GM21360 (cell line): ENCODE results near the gene SLC40A1.
"Not testable (repeated sequence)": the region's sequence is repeated elsewhere in the genome, so short reads cannot be mapped to it uniquely, and the experiment has no call there.

Experiments used
- ATAC-seq: cut with Tn5 transposase; IDR thresholded peaks from one replicate; pipeline ENCODE4 v1.9.1; 2021; ENCODE audit warnings: mild to moderate bottlenecking, moderate library complexity; ENCODE audit not compliant: unreplicated experiment

Gene SLC40A1

DNA sequence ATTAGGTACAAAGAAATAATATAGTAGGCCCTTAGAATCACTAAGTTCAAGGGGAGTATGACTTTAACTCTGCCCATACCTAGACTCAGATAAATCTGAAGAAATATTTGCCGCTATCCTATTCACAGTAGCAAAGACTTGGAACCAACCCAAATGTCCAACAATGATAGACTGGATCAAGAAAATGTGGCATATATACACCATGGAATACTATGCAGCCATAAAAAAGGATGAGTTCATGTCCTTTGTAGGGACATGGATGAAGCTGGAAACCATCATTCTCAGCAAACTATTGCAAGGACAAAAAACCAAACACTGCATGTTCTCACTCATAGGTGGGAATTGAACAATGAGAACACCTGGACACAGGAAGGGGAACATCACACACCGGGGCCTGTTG lies 21.1 kb upstream of the SLC40A1 start:
- not testable (repeated sequence) for ATAC-seq

DNA sequence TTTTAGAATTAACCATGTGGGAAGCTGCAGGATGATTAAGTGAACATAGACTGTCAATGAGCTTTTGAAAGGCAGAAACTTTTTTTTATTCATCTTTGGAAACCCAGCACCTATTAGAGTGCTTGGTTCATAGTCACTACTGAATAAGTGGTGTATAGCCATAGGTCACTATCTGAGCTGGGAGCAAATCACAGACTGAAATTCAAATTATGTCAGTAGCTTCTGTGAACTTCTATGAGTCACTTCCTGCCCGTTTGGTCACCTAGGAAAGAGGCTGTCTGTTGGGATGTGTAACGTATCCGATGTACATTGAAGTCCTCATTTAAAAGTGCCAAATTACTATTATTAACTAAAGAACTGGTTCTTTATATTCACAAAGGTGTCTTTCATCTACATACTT lies 20.5 kb upstream of the SLC40A1 start:
- no peak for ATAC-seq

DNA sequence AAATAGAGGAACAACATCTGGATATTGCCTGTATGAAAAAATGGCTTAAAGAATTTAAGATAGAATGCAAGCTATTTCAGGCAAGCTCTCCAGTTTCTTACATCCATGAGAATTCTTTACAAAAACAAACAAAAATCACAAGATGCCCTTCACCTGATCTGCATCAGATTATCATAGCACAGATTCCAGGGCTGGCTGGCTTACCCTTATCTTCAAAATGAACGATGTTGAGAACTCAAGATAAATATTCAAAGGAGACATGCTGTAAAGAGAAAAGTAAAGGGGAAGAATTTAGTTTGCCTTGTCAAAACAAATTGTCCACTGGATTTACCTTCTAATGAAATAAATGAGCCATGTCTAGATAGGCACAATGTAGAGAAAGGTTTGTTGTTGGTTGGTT lies 18.7 kb upstream of the SLC40A1 start:
- no peak for ATAC-seq

DNA sequence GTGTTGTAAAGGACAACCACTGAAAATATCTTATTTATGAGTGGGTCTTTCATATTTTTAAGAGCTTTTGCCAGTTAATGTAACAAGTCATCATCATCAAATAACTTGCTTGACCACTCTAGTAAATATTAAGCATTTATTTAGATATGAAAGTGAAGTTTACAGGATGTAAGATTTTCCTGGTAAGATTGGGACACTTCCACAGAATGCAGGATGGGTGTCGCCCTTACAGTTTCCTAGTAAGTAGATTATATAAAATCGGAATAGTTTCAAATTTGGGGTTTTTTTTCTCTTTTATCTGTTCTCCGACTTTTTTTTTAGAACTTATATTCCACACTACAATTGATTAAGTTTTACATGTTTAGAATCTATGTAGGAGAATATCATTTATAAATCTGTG lies 14.8 kb upstream of the SLC40A1 start:
- ATAC-seq: no peak

DNA sequence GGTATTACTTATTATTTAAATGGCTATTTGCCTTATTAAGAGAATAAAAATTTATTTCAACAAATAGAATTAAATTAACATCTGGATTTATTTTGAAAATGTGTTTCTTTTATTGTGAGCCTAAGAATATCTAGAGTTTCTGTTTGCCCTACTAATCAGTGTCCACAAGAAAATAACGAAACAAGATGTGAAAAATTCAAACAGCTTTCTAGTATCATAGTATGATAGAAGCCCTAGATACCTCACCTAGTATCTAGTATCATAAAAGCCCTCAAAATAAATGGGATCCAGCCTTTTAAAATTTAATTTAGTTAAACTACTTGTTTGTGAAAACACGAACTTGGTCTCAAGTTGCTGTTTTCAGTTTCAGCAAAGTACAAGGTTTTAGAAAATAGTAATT lies 13.7 kb upstream of the SLC40A1 start:
- ATAC-seq: no peak

DNA sequence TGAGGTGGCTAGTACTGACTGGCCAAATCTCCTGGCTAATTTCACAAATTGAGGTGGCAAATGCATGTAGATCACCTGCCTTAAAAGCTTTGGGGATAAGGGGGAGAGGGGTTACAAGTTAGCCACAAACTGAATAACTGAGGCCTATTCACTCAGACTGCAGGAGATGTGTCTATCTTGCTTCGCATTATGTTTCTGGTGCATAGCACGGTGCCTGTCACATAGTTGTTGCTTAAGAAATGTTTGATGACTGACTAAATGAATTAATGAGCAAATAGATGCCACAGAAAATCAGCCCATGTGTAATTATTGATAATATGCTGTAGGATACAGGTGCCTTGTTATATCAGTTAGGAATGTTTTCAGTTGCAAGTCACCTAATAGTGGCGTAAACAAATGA lies 12.5 kb upstream of the SLC40A1 start:
- ATAC-seq: no peak

DNA sequence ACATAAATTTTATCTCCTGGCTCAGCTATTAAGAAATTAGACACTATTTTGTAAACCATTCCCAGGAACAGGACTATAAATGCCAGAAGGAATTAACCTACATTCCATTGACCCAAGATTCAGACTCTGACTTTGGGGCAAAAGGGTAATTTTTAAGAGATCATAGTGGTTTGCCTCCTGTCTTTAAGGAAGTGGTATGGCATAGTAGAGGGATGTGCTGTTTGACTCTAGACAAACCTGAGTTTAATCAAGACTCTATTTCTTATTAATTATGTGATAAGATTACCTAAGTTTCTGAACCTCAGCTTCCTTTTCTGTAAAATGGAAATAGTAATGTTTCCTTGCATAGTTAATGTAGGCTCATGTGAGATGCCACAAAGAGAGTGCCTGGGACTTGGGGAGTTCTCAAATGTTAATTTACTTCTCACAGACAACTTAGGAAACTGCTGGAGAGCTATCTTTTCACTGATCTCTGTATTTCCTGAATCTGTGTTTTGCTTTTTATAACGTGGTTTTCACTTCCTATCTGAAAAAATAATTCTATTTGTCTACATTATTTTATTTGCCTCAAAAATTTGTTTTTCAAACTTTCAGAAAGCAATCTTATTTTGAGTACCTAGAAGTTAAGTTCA lies 11.9 kb upstream of the SLC40A1 start:
- ATAC-seq: no peak

DNA sequence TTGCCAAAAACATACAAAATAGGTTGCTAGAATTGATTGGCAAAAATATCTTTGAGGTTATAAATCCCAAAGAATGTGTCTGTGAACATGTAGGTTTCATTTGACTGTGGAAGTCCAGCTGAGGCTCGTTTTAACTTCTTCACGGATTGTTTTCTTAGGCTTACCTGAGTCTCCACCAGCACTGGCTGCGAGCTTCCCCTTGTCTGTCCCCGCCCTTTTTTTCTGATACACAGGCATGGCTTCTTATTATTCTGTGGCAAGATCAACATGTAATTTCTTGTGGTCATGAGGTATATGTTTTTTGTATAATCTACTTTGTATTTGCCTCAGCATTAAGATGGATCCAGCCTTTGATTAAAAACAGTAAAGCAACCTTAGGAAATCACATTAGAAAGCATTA lies 7.2 kb upstream of the SLC40A1 start:
- ATAC-seq: no peak

DNA sequence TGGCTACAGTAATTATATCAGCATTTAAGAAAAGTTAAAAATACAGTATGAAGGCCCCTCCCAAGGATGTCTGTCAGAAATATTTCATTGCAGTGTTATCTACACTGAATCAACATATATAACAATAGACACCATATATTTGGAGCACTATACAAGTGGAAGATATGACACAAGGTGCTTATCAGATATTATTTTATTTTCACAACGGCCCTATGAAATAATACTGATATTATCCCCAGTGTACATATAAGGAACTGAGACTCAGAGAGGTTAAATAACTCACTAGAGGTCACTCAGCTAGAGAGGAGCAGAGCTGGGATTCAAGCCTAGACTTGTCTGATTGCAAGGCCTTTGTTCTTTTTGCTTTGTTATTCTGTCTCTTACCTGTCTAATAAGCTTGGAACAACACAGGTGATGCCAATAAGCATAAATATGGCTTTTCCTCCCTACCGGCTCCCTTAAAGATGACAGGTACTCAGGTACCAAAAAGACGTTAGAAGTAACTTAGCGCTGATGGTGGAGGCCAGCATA lies 4.7 kb upstream of the SLC40A1 start:
- no peak for ATAC-seq

DNA sequence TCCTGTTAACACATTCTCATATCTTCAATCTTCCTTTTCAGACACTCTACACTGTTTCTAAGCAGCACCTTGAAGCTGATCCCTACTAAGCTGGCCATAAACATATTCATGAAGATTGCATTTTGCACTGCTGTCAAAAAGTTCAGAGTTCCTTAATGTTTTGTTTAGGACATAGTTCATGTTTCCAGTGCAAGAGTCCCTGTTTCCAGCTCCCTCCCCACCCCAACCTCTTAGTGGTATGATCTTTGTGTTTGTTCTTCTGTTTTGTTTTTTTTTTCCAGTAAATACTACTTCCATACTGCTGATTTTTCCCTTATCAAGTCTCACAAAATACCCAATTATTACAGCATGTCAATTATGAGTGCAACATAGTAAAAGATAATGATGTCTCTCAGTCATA lies 4.1 kb upstream of the SLC40A1 start:
- no peak for ATAC-seq

DNA sequence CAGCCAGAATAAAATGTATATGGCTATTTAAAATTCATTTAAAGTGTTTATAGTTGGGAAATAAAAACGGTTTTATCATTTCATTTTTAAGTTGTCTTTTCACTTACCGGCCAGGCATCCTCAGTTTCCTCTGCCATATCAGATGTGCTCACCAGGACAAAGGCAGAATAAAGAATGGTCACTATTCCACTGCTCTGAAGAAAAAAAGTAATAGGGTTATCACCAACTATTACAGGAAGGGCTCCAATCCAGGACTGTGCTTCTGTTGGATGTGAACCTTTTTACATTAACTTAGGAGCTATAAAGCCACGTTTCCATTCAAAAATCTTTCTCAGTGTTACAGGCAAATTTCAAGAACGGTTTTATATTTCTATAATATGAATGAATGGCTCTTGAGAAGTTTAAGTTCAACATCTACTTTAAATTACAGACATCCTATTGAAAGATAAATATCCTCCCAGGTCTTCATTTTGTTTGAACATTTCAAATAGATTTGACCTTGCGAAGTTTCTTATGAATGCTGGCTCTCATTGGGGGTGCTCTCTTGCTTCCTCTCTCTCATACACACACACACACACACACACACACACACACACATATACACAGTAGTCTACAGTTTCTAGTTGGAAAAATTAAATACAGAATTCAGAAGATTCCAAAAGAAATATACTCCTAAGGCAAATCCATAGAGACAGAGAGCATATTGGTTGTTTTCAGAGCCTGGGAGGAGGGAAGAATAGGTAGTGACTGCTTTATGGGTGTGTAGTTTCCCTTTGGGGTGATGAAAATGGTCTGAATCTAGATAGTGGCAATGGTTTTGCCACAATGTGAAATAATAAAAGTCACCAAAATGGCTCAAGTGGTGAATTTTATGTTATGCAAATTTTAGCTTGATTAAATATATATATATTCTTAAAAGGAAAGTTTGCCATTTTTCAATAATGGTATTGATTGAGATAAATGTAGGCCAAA lies 2.9 kb upstream of the SLC40A1 start:
- ATAC-seq: no peak

DNA sequence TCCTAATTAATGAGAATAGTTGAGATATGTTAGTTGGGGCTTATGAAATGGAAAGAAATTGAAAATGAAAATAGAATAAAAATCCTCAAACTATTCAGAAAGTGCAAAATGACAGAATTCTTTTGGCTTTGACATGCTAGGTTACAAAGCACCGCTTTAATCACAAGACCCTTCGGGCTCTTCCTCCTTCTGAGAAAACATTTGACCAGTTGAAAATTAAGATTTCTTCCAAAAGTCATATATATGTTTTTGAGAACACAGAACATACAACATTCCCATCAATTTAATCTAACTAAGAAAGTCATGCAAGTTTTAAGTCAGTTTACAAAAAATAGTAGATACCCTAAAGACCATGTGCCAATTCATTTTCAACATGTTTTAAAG lies 2.2 kb upstream of the SLC40A1 start:
- ATAC-seq: no peak

DNA sequence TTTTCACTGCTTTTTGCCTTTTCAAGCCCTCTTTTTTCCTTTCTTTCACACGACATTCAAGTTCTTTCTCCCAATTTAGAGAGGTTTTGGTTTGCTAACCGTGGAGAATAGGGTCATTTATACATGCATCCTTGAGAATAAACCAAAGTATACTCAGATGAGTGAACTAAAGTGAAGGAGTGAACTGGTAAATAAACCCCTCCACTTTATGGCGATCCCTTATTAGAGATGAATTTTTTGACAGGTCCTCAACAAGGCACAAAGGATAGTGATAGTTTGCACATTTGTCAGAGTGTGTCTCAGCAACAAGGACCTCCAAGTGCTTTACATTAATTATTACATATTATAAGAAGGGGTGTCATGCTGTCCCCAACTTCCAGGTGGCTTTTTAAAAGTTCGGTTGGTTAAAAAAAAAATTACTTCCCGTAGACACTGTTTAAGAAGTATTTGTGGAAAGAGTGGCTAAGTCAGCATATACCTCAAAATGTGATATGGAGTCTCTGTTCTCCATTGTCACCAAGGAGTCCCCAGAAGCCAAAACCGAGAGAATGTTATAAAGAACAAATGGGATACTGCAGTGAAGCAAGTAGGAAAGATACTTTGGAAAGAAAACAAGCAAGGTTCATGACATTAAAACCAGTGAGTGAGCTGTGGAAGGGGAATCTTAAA lies 1.7 kb upstream of the SLC40A1 start:
- no peak for ATAC-seq

DNA sequence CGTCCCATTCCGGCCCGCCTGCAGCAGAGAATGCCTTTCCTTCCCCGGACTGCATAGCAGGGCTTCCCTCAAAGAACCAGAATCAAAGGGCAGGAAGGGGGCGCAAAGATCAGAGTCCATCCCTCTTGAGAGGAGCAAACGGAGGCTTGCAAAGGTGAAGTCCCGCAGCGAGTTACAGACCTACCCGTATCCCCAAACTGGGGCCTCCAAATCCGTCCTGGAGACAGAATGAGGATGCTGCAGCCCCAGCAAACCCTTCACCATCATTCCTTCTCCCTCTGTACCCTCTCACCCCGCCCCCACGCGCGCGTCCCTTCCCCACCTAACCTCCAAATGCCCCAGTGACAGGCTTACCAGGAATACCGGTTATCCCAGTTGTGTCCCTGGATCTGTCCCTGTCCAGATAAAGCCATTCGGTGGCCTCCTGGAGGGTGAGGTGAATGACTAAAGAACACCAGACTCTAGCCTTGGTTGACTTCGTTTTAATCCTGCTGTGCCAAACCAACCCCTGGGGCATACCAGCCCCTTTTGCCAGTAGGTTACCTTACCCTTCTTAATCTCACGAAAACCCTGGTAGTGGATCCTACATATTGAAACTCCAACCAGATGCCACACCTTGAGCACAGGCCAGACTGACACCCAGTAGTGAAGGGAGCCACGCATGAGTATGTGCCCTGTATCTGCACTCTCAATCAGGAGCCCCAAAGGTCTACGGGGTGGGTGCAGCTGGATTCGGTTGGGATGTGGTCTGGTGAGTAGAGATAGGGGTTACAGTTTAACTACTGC lies 961 bp upstream of the SLC40A1 start:
- ATAC-seq: peak; percentile 6

DNA sequence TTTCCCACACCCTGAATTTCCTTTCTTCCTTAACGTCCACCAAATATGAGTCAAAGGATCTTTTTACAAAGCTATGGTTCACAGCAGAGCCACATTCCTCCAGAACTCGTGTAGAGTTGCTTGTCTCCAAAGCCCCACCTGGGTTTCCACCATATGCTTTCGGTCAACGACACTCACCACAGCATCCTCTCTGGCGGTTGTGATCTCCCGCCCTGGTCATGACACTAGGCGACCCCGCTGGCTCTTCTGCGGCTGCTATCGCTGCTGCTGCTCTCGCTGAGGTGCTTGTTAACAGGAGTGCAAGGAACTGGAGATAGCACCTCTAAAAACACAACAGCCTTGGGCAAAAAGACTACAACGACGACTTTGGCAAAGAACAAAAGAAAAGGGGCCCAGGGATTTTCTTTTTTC lies 340 bp downstream of the SLC40A1 start:
- ATAC-seq: peak; percentile 19

DNA sequence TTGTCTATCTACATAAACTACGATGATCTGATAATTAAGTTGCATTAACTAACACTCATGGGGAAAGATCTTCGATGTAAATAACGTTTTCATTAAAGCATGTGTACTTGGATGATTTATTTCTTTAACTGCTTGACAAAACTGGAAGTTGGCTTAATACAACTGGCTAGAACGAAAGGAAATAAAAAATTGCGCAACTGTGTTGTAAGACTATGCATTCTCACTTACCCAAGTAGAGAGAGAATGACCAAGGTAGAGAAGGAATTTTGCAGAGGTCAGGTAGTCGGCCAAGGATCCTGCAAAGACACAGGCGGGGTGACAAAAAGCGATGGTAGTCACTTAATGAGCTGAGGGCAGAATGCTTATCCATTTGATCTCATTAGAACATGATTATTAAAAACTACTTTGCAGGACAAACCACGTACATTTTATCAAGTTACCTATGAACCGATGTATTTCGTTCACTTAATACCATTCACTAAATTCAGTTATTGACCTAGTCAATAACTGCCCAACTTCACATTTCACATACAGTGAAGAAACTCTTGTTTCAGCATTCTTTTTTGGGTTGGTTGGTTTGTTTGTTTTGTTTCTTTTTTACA lies 900 bp downstream of the SLC40A1 start:
- no peak for ATAC-seq

DNA sequence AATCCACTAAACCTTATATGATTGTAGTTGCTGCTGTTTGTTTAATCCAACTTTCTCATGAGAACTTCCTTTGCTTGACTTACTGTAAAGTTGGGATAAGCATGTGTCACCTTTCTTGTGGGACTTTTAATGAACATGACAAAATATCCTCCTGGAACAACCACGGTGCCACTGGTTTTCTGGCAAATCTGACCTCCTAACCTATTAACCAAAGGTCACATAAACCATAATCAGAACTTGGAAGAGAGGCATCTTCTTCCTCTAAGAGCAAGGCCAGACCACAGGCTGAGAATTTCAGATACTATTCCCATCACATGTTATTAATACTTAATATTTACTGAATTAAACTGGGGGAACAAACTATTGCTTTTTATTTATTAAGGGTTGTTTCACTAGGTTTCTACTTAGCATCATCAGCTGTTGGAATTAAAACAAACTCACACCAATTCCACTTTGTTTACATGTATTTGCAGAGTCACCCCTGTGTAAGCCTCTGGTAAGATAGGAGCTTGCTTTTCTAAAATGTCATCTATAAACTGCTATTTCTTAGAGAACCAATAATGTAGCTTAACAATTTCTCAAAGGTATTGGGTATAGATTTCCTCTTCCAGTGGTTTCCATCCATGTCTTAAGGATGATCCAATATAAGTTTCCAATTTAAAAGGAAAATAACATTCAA lies 2.2 kb downstream of the SLC40A1 start:
- no peak for ATAC-seq

DNA sequence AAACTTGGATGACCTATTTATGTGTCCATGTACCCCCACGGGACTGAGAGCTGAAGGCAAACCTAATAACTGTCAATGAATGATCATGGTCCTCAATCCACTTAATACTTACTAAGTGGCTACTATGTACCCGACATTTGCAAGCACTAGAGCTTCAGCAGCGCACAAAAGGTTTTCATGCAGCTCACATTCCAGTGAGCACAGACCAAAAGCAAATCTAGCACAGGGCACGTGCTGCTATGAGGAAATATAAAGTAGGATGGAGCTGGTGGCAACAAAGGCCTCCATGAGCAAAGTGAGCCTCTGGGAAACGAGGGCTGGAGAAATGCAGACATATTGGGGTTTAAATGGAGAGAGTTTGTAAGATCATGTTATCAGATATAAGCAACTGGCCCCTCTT lies 3.5 kb downstream of the SLC40A1 start:
- ATAC-seq: no peak

DNA sequence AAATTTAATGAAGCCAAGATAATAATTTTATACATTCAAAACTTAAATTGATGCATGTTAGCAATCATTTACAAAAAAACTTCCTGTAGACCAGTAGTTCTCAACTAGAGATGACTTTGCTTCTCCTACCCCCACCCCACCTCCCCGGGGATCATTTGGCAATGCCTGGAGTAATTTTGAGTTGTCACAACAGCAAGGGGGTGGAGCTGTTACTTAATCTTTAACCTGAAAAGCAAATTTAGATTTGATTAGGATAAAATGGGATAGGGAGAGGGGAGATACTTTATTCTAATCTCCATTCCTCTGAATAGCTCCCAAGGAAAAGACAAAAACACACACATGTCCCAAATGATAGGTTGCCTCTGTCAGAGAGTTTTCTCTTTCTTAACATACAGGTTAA lies 4.2 kb downstream of the SLC40A1 start:
- no peak for ATAC-seq
